Measurements from ENCODE around the gene ATOSB.
"Not testable (repeated sequence)": the region's sequence is repeated elsewhere in the genome, so short reads cannot be mapped to it uniquely, and the experiment has no call there.

ATOSB gene

GRCh38 chr9:35115680-35116538 is at the start of gene ATOSB:
TSS of gene ATOSB (minus strand) at chr9:35115862. CDS start at chr9:35108274, 7,588 bp downstream.
- DNase-seq (ENCODE audit: low read depth in 1 of 2, low spot score in 1 of 2) = peak; percentile 77 to 97
- TF ChIP-seq JUND (IDR thresholded peaks at IDR 0.05; ENCODE audit: low read depth) = no peak
- in situ Hi-C loops (cut with HindIII; ENCODE audit: low pct_unique_long_range_greater_than_20kb, low sequenced_read_pairs) = no loop called here

GRCh38 chr9:35164711-35165110 is 49.0 kb upstream of the ATOSB start:
- no peak for DNase-seq (ENCODE audit: low read depth in 1 of 2, low spot score in 1 of 2)
- in situ Hi-C loops (cut with HindIII; ENCODE audit: low pct_unique_long_range_greater_than_20kb, low sequenced_read_pairs) = no loop called here
- TF ChIP-seq JUND (IDR thresholded peaks at IDR 0.05; ENCODE audit: low read depth) = no peak

GRCh38 chr9:35163413-35163812 is 47.8 kb upstream of the ATOSB start:
- no peak for DNase-seq (ENCODE audit: low read depth in 1 of 2, low spot score in 1 of 2)
- in situ Hi-C loops (cut with HindIII; ENCODE audit: low pct_unique_long_range_greater_than_20kb, low sequenced_read_pairs) = no loop called here
- no peak for TF ChIP-seq JUND (IDR thresholded peaks at IDR 0.05; ENCODE audit: low read depth)

- in situ Hi-C loops (cut with HindIII; ENCODE audit: low pct_unique_long_range_greater_than_20kb, low sequenced_read_pairs) = no loop called here
- no peak for TF ChIP-seq JUND (IDR thresholded peaks at IDR 0.05; ENCODE audit: low read depth)
- no peak for DNase-seq (ENCODE audit: low read depth in 1 of 2, low spot score in 1 of 2)
Observed at GRCh38 chr9:35162605-35163315, 47.1 kb upstream of the ATOSB start.

- peak; percentile 91 to 94 for DNase-seq (ENCODE audit: low read depth in 1 of 2, low spot score in 1 of 2)
- TF ChIP-seq JUND (IDR thresholded peaks at IDR 0.05; ENCODE audit: low read depth) = no peak
- in situ Hi-C loops (cut with HindIII; ENCODE audit: low pct_unique_long_range_greater_than_20kb, low sequenced_read_pairs) = no loop called here
Observed at GRCh38 chr9:35161713-35162604, 46.3 kb upstream of the ATOSB start, which contains the start of gene UNC13B. TSS of gene UNC13B (plus strand) at chr9:35162009. CDS start at chr9:35162284, 275 bp downstream.

GRCh38 chr9:35158501-35159280 is 43.0 kb upstream of the ATOSB start:
- no peak for TF ChIP-seq JUND (IDR thresholded peaks at IDR 0.05; ENCODE audit: low read depth)
- DNase-seq (ENCODE audit: low read depth in 1 of 2, low spot score in 1 of 2) = no peak
- in situ Hi-C loops (cut with HindIII; ENCODE audit: low pct_unique_long_range_greater_than_20kb, low sequenced_read_pairs) = no loop called here

- DNase-seq (ENCODE audit: low read depth in 1 of 2, low spot score in 1 of 2); in situ Hi-C loops (cut with HindIII; ENCODE audit: low pct_unique_long_range_greater_than_20kb, low sequenced_read_pairs): not testable (repeated sequence)
Observed at GRCh38 chr9:35157836-35158235, 42.2 kb upstream of the ATOSB start.

- in situ Hi-C loops (cut with HindIII; ENCODE audit: low pct_unique_long_range_greater_than_20kb, low sequenced_read_pairs) = no loop called here
- DNase-seq (ENCODE audit: low read depth in 1 of 2, low spot score in 1 of 2) = no peak
Observed at GRCh38 chr9:35156781-35157180, 41.1 kb upstream of the ATOSB start.

GRCh38 chr9:35152926-35153325 is 37.3 kb upstream of the ATOSB start:
- no peak for DNase-seq (ENCODE audit: low read depth in 1 of 2, low spot score in 1 of 2)
- no peak for TF ChIP-seq JUND (IDR thresholded peaks at IDR 0.05; ENCODE audit: low read depth)
- in situ Hi-C loops (cut with HindIII; ENCODE audit: low pct_unique_long_range_greater_than_20kb, low sequenced_read_pairs) = no loop called here

More at GRCh38 chr9:35156781-35157180, 41.1 kb upstream of the ATOSB start:
- no peak for TF ChIP-seq JUND (IDR thresholded peaks at IDR 0.05; ENCODE audit: low read depth)

GRCh38 chr9:35147941-35148563 is 32.4 kb upstream of the ATOSB start:
- in situ Hi-C loops (cut with HindIII; ENCODE audit: low pct_unique_long_range_greater_than_20kb, low sequenced_read_pairs); DNase-seq (ENCODE audit: low read depth in 1 of 2, low spot score in 1 of 2): not testable (repeated sequence)

- in situ Hi-C loops (cut with HindIII; ENCODE audit: low pct_unique_long_range_greater_than_20kb, low sequenced_read_pairs) = no loop called here
- DNase-seq (ENCODE audit: low read depth in 1 of 2, low spot score in 1 of 2) = no peak
- no peak for TF ChIP-seq JUND (IDR thresholded peaks at IDR 0.05; ENCODE audit: low read depth)
Observed at GRCh38 chr9:35142037-35142436, 26.4 kb upstream of the ATOSB start.
